ENCODE results near the gene ASPSCR1. TPM values are rescaled to one million over a fixed set of nuclear protein-coding genes. Genes with fewer than 3 reads are reported as not detected.

Gene ASPSCR1
- total RNA-seq, 1 donor from 2014 or later, result 27.5 TPM

- intact Hi-C loops (cut with micrococcal nuclease), result no loop called here
- Histone ChIP-seq H3K27ac (replicated peaks) (no peak overlapping the region), H3K4me1 (peaks cover 4% of the 10 kb centered on the region), H3K27me3 (ENCODE audit: low read depth) (peaks cover 61% of the 10 kb centered on the region), H3K4me3 (no peak overlapping the region), H3K36me3 (no peaks in the 10 kb centered on the region), H3K9me3 (replicated peaks) (no peaks in the 10 kb centered on the region)
- no peak for TF ChIP-seq CTCF (IDR thresholded peaks at IDR 0.05; ENCODE audit: borderline replicate concordance)
- no peak for DNase-seq
These were observed 23.0 kb upstream of the ASPSCR1 start for GRCh38 chr17:81954131-81955057.

GRCh38 chr17:81955058-81955681 lies 22.3 kb upstream of the ASPSCR1 start:
- peaks cover 68% of the 10 kb centered on the region for H3K27me3 ChIP-seq (ENCODE audit: low read depth)
- no peaks in the 10 kb centered on the region for H3K36me3 ChIP-seq
- H3K4me1 ChIP-seq, result peaks cover 10% of the 10 kb centered on the region
- H3K27ac ChIP-seq (replicated peaks), result no peak overlapping the region
- no peaks in the 10 kb centered on the region for H3K9me3 ChIP-seq (replicated peaks)
- H3K4me3 ChIP-seq, result no peak overlapping the region
- no peak for TF ChIP-seq CTCF (IDR thresholded peaks at IDR 0.05; ENCODE audit: borderline replicate concordance)
- intact Hi-C loops (cut with micrococcal nuclease), result no loop called here
- DNase-seq, result no peak

- TF ChIP-seq CTCF (IDR thresholded peaks at IDR 0.05; ENCODE audit: borderline replicate concordance), result no peak
- Histone ChIP-seq H3K9me3 (replicated peaks) (no peaks in the 10 kb centered on the region), H3K4me3 (no peak overlapping the region), H3K4me1 (peaks cover 16% of the 10 kb centered on the region), H3K27ac (replicated peaks) (no peak overlapping the region), H3K27me3 (ENCODE audit: low read depth) (peaks cover 76% of the 10 kb centered on the region), H3K36me3 (no peaks in the 10 kb centered on the region)
- DNase-seq, result no peak
- intact Hi-C loops (cut with micrococcal nuclease), result no loop called here
These were observed 21.5 kb upstream of the ASPSCR1 start for GRCh38 chr17:81955756-81956544.

GRCh38 chr17:81956607-81957589 lies 20.5 kb upstream of the ASPSCR1 start:
- intact Hi-C loops (cut with micrococcal nuclease), result no loop called here
- H3K27ac ChIP-seq (replicated peaks), result no peak overlapping the region

More at GRCh38 chr17:81956607-81957589, 20.5 kb upstream of the ASPSCR1 start:
- DNase-seq, result no peak
- no peaks in the 10 kb centered on the region for H3K36me3 ChIP-seq
- H3K4me1 ChIP-seq, result peaks cover 21% of the 10 kb centered on the region
- no peaks in the 10 kb centered on the region for H3K9me3 ChIP-seq (replicated peaks)
- peaks cover 86% of the 10 kb centered on the region for H3K27me3 ChIP-seq (ENCODE audit: low read depth)
- TF ChIP-seq CTCF (IDR thresholded peaks at IDR 0.05; ENCODE audit: borderline replicate concordance), result no peak
- H3K4me3 ChIP-seq, result no peak overlapping the region

Measured in left ventricle myocardium inferior (tissue), 1 donor.